ENCODE results near the gene PPME1. TPM values are rescaled to one million over a fixed set of nuclear protein-coding genes. Genes with fewer than 3 reads are reported as not detected.
A peak's percentile ranks its signal among the peaks of the same experiment; 100 is the strongest.

Gene PPME1
- total RNA-seq, 1 donor: 22.4 TPM

GRCh38 chr11:74142624-74143023, 28.5 kb upstream of the PPME1 start:
- TF ChIP-seq, protein P1, sequence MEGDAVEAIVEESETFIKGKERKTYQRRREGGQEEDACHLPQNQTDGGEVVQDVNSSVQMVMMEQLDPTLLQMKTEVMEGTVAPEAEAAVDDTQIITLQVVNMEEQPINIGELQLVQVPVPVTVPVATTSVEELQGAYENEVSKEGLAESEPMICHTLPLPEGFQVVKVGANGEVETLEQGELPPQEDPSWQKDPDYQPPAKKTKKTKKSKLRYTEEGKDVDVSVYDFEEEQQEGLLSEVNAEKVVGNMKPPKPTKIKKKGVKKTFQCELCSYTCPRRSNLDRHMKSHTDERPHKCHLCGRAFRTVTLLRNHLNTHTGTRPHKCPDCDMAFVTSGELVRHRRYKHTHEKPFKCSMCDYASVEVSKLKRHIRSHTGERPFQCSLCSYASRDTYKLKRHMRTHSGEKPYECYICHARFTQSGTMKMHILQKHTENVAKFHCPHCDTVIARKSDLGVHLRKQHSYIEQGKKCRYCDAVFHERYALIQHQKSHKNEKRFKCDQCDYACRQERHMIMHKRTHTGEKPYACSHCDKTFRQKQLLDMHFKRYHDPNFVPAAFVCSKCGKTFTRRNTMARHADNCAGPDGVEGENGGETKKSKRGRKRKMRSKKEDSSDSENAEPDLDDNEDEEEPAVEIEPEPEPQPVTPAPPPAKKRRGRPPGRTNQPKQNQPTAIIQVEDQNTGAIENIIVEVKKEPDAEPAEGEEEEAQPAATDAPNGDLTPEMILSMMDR (IDR thresholded peaks at IDR 0.05; ENCODE audit: insufficient read depth, low read length): no peak
- no peak for DNase-seq (ENCODE audit: low read depth)
- H3K4me3 ChIP-seq (ENCODE audit: low read depth, low read length): no peak overlapping the region

GRCh38 chr11:74144592-74144991, 26.5 kb upstream of the PPME1 start:
- no peak for DNase-seq (ENCODE audit: low read depth)
- TF ChIP-seq, protein P1 (IDR thresholded peaks at IDR 0.05; ENCODE audit: insufficient read depth, low read length): no peak
- no peak overlapping the region for H3K4me3 ChIP-seq (ENCODE audit: low read depth, low read length)

DNA sequence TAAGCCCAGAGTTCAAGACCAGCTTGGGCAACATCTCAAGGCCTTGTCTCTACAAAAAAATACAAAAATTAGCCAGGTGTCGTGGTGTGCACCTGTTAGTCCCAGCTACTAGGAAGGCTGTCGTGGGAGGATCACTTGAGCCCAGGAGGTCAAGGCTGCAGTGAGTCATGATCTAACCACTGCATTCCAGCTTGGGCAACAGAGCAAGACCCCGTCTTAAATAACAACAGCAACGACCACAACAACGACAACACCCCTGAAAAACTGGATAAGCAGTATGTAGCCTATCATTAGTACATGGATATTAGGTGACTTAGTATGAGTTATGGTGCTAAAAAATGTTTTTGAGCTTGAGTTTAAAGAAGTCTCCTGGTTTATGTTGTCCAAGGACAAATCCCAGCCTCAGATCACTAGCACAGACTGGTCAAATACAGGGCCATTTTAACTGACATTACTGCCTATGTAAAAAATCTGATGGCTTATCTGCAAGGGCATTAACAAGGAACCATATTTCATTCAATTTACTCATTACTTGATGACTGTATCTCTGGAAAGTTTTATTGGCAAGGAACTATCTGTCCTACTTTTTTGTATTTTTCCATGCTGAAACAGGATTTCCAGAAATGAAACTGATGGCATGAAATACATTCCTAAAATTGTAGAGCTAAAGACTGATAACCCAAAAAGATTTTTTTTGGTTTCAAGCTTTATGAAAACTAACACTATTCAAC, 23.7 kb upstream of the PPME1 start:
- peak; percentile 39 for DNase-seq (ENCODE audit: low read depth)
- H3K4me3 ChIP-seq (ENCODE audit: low read depth, low read length): no peak overlapping the region
- TF ChIP-seq, protein P1 (IDR thresholded peaks at IDR 0.05; ENCODE audit: insufficient read depth, low read length): no peak

- no peak overlapping the region for H3K4me3 ChIP-seq (ENCODE audit: low read depth, low read length)
- no peak for DNase-seq (ENCODE audit: low read depth)
- TF ChIP-seq, protein P1 (IDR thresholded peaks at IDR 0.05; ENCODE audit: insufficient read depth, low read length): no peak
Observed at GRCh38 chr11:74153224-74153623, 17.9 kb upstream of the PPME1 start.

DNA sequence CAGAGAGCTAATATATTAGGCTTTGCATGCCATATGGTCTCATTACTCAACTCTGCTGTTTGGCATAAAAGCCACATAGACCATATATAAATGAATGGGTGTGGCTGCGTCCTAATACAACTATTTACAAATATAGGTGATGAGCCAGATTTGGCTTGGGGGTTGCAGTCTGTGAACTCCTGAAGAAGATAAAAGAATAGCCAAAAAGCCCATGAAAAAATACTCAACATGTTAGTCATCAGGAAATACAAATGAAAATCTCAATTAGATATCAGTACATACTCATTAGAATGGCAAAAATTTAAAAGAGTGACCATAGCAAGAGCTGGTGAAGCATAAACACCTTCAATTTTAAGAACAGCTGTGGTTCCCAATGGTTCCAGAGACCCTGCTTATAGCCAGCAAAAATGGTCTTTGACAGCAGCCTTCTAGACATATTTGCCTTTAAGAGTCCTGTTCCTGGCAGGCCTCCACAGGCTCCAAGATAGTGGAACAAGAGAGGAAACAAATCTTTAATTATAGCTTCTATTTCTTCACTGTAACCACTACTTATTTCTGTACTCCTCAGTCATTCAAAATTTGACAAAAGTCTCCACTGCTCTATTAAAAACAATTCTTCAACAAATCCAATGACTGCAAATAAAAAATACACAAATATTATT, 16.3 kb upstream of the PPME1 start:
- no peak overlapping the region for H3K4me3 ChIP-seq (ENCODE audit: low read depth, low read length)
- TF ChIP-seq, protein P1 (IDR thresholded peaks at IDR 0.05; ENCODE audit: insufficient read depth, low read length): no peak
- DNase-seq (ENCODE audit: low read depth): peak; percentile 53

DNA sequence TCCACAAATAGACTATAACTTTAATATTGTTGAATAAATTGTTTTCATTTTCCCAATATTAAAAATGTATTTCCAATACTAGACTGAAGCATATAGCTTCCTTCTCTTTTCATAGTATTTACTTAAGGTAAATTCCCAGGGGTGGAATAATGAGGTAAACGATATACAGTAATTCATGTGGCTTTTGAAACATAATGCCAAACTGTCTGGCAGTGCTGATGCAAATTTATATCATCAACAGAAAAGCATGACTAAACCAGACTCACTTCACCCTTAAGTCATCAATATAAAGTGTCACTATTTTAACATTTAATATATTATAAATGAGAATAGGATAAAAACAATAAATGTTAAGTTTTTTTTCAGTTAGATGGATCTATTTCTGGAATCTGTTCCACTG, 13.9 kb upstream of the PPME1 start:
- H3K4me3 ChIP-seq (ENCODE audit: low read depth, low read length): no peak overlapping the region
- TF ChIP-seq, protein P1 (IDR thresholded peaks at IDR 0.05; ENCODE audit: insufficient read depth, low read length): no peak
- peak; percentile 22 for DNase-seq (ENCODE audit: low read depth)
